ENCODE results near the gene FOXK2.

FOXK2 gene

GRCh38 chr17:82518826-82519810, at the start of gene FOXK2:
Gene FOXK2 (plus strand): TSS chr17:82519732. CDS start chr17:82519889, 157 bp downstream.
- peak; percentile 86 to 94 (median 90) for DNase-seq

GRCh38 chr17:82470065-82470464, 49.5 kb upstream of the FOXK2 start:
- DNase-seq: no peak

- DNase-seq: no peak
Measured at GRCh38 chr17:82474223-82475010, 45.1 kb upstream of the FOXK2 start.

- no peak for DNase-seq
Measured at GRCh38 chr17:82475458-82475857, 44.1 kb upstream of the FOXK2 start.

- DNase-seq: no peak
Measured at GRCh38 chr17:82477934-82478333, 41.6 kb upstream of the FOXK2 start.

GRCh38 chr17:82479602-82480001, 39.9 kb upstream of the FOXK2 start:
- DNase-seq: no peak

- no peak for DNase-seq
Measured at GRCh38 chr17:82480318-82480717, 39.2 kb upstream of the FOXK2 start.

- DNase-seq: no peak
Measured at GRCh38 chr17:82483204-82483660, 36.3 kb upstream of the FOXK2 start.

- DNase-seq: no peak
Measured at GRCh38 chr17:82483836-82484235, 35.7 kb upstream of the FOXK2 start.

GRCh38 chr17:82486231-82487094, 33.1 kb upstream of the FOXK2 start:
- no peak for DNase-seq

GRCh38 chr17:82487910-82488309, 31.6 kb upstream of the FOXK2 start:
- DNase-seq: no peak

GRCh38 chr17:82489117-82489516, 30.4 kb upstream of the FOXK2 start:
- DNase-seq: no peak

- DNase-seq: no peak
Measured at GRCh38 chr17:82489851-82490511, 29.6 kb upstream of the FOXK2 start.

- no peak for DNase-seq
Measured at GRCh38 chr17:82490512-82491195, 28.9 kb upstream of the FOXK2 start.

- no peak for DNase-seq
Measured at GRCh38 chr17:82491196-82491530, 28.4 kb upstream of the FOXK2 start.

GRCh38 chr17:82491533-82491932, 28.0 kb upstream of the FOXK2 start:
- no peak for DNase-seq

GRCh38 chr17:82492643-82493225, 26.8 kb upstream of the FOXK2 start:
- DNase-seq: no peak

- no peak for DNase-seq
Measured at GRCh38 chr17:82493226-82493781, 26.2 kb upstream of the FOXK2 start.

GRCh38 chr17:82494236-82495055, 25.1 kb upstream of the FOXK2 start:
- DNase-seq: peak; percentile 59 to 79 (median 67)
